MCF 10A (cell line): ENCODE results near the gene BAHD1. TPM values are rescaled to one million over a fixed set of nuclear protein-coding genes. Genes with fewer than 3 reads are reported as not detected.

Experiments
- BruUV-seq: library from RNA; stranded (reverse); fragments of 400-500 nt; replicated peaks from 2 replicates; lab custom pipeline; 2021; lab: Mats Ljungman, UMichigan
- CTCF ChIA-PET: fragments of 300-600 bp; sonication (Branson Sonifier 250); formaldehyde crosslinking; extraction: SDS; loops from one replicate; lab custom pipeline; 2021; ENCODE audit warnings: antibody characterized with exemption, inconsistent platforms; lab: Yijun Ruan, JAX
- POLR2A ChIA-PET: fragments of 300-600, 350-650 bp; sonication (Branson Sonifier 250); formaldehyde crosslinking; extraction: SDS; loops from one replicate; lab custom pipeline; 2020; ENCODE audit warnings: antibody characterized with exemption, inconsistent platforms; lab: Yijun Ruan, JAX
- DNase-seq: peaks from one replicate; pipeline ENCODE4 v3.0.0-alpha.2; 2018; ENCODE audit not compliant: unreplicated experiment
- H3K27ac Mint-ChIP-seq: one replicate; pipeline ENCODE4 v1.8.0; 2022; ENCODE audit warnings: mild to moderate bottlenecking, low read depth, mixed read lengths; ENCODE audit not compliant: unreplicated experiment
- H3K27me3 Mint-ChIP-seq: one replicate; pipeline ENCODE4 v1.8.0; 2022; ENCODE audit warnings: mixed read lengths; ENCODE audit not compliant: insufficient read depth, unreplicated experiment
- H3K36me3 Mint-ChIP-seq: one replicate; pipeline ENCODE4 v1.8.0; 2022; ENCODE audit warnings: mild to moderate bottlenecking, moderate library complexity, mixed read lengths; ENCODE audit not compliant: insufficient read depth, unreplicated experiment
- H3K4me1 Mint-ChIP-seq: one replicate; pipeline ENCODE4 v1.8.0; 2022; ENCODE audit warnings: mixed read lengths; ENCODE audit not compliant: insufficient read depth, unreplicated experiment
- H3K4me3 Mint-ChIP-seq: one replicate; pipeline ENCODE4 v1.8.0; 2022; ENCODE audit warnings: mild to moderate bottlenecking, moderate library complexity, mixed read lengths; ENCODE audit not compliant: unreplicated experiment
- H3K9me3 Mint-ChIP-seq: one replicate; pipeline ENCODE4 v1.8.0; 2022; ENCODE audit warnings: mixed read lengths; ENCODE audit not compliant: unreplicated experiment
- CTCF ChIP-seq: fragments of 200-600 bp; IDR thresholded peaks from one replicate; pipeline ENCODE4 v1.8.0; 2022; ENCODE audit warnings: antibody characterized with exemption, mild to moderate bottlenecking; ENCODE audit not compliant: unreplicated experiment
- intact Hi-C: fragments of 100-400 bp; cut with micrococcal nuclease; formaldehyde crosslinking; loops from 2 replicates; pipeline ENCODE4 v1.14.1; 2022
- total RNA-seq: library from RNA; stranded (reverse); gene quantifications from 2 replicates; pipeline ENCODE4 v1.2.3, GENCODE V29; 2022

BAHD1 gene
- total RNA-seq, 1 experiment from 2014 or later: 14.9 TPM

GRCh38 chr15:40499931-40500330 lies 59.2 kb downstream of the BAHD1 start:
- ChIA-PET POLR2A (no interaction called here), CTCF (interaction anchor here (0.7 to 1.9 kb wide), 2 partner anchors 19 to 29 kb away, joined by 3 to 6 read pairs; partner anchors contain the start of gene CHST14)
- intact Hi-C loops: no loop called here
- BruUV-seq: no TSS peak
- DNase-seq: no peak
- H3K9me3 Mint-ChIP-seq: no peaks in the 10 kb centered on the region
- no peaks in the 10 kb centered on the region for H3K27me3 Mint-ChIP-seq
- no peak overlapping the region for H3K4me3 Mint-ChIP-seq
- H3K27ac Mint-ChIP-seq: no peak overlapping the region
- H3K4me1 Mint-ChIP-seq: peaks cover 7% of the 10 kb centered on the region
- no peak for TF ChIP-seq CTCF
- no peaks in the 10 kb centered on the region for H3K36me3 Mint-ChIP-seq

GRCh38 chr15:40500568-40501330 lies 60.0 kb downstream of the BAHD1 start:
- ChIA-PET POLR2A (interaction anchor here (0.6 kb wide), 1 partner anchor 461 kb away, joined by 3 read pairs; no protein-coding TSS in a partner anchor), CTCF (no interaction called here)
- Mint-ChIP-seq H3K9me3 (no peaks in the 10 kb centered on the region), H3K4me1 (peaks cover 7% of the 10 kb centered on the region), H3K27me3 (no peaks in the 10 kb centered on the region), H3K4me3 (no peak overlapping the region), H3K27ac (no peak overlapping the region), H3K36me3 (no peaks in the 10 kb centered on the region)
- DNase-seq: peak; percentile 30
- intact Hi-C loops: no loop called here
- no peak for TF ChIP-seq CTCF
- BruUV-seq: no TSS peak

GRCh38 chr15:40501487-40501886 lies 60.7 kb downstream of the BAHD1 start:
- H3K4me1 Mint-ChIP-seq: peaks cover 7% of the 10 kb centered on the region
- DNase-seq: peak; percentile 46
- ChIA-PET POLR2A (interaction anchor here (0.6 kb wide), 1 partner anchor 462 kb away, joined by 3 read pairs; no protein-coding TSS in a partner anchor), CTCF (interaction anchor here (0.6 to 0.7 kb wide), 2 partner anchors 63 to 797 kb away, joined by 3 to 5 read pairs; no protein-coding TSS in a partner anchor)
- no peak overlapping the region for H3K27ac Mint-ChIP-seq
- no peak for TF ChIP-seq CTCF
- intact Hi-C loops: no loop called here
- no peaks in the 10 kb centered on the region for H3K36me3 Mint-ChIP-seq
- BruUV-seq: no TSS peak
- no peak overlapping the region for H3K4me3 Mint-ChIP-seq
- no peaks in the 10 kb centered on the region for H3K27me3 Mint-ChIP-seq
- no peaks in the 10 kb centered on the region for H3K9me3 Mint-ChIP-seq

GRCh38 chr15:40506964-40507571 lies 66.3 kb downstream of the BAHD1 start:
- H3K27ac Mint-ChIP-seq: no peak overlapping the region
- peaks cover 2% of the 10 kb centered on the region for H3K4me1 Mint-ChIP-seq
- H3K36me3 Mint-ChIP-seq: no peaks in the 10 kb centered on the region
- no TSS peak for BruUV-seq
- POLR2A ChIA-PET: interaction anchor here (0.9 kb wide), 1 partner anchor 247 kb away, joined by 3 read pairs; no protein-coding TSS in a partner anchor
- no peaks in the 10 kb centered on the region for H3K27me3 Mint-ChIP-seq
- H3K9me3 Mint-ChIP-seq: no peaks in the 10 kb centered on the region
- CTCF ChIA-PET: interaction anchor here (0.6 to 1.3 kb wide), 8 partner anchors 10 to 768 kb away, joined by 3 to 4 read pairs (median 3); no protein-coding TSS in a partner anchor
- TF ChIP-seq CTCF: peak; percentile 56
- peak; percentile 69 for DNase-seq
- no peak overlapping the region for H3K4me3 Mint-ChIP-seq
- intact Hi-C loops: loop anchor here (2.0 to 5.0 kb wide), 2 partner anchors 50 to 66 kb away; partner anchors contain the start of gene BAHD1
